HL-60 (cell line): ENCODE results near the gene DNAJB6.

Source experiments
- GABPA ChIP-seq: IDR thresholded peaks from 2 replicates; pipeline ENCODE4 v1.6.1; 2012; ENCODE audit warnings: low read depth
- POLR2AphosphoS5 ChIP-seq: IDR thresholded peaks from 2 replicates; pipeline ENCODE4 v1.6.1; 2012; ENCODE audit warnings: low read depth
- SPI1 ChIP-seq: IDR thresholded peaks from 2 replicates; pipeline ENCODE4 v1.6.1; 2012; ENCODE audit warnings: low read depth, mild to moderate bottlenecking, borderline replicate concordance
- TF ChIP-seq, protein P1 (sequence below): IDR thresholded peaks from one replicate; pipeline ENCODE4 v1.5.1; 2011; ENCODE audit warnings: low read length, control low read depth, inconsistent platforms; ENCODE audit not compliant: insufficient read depth
- TF ChIP-seq, protein P2 (sequence below): IDR thresholded peaks from 2 replicates; pipeline ENCODE4 v1.6.1; 2012; ENCODE audit warnings: low read depth; ENCODE audit not compliant: insufficient replicate concordance

DNA sequence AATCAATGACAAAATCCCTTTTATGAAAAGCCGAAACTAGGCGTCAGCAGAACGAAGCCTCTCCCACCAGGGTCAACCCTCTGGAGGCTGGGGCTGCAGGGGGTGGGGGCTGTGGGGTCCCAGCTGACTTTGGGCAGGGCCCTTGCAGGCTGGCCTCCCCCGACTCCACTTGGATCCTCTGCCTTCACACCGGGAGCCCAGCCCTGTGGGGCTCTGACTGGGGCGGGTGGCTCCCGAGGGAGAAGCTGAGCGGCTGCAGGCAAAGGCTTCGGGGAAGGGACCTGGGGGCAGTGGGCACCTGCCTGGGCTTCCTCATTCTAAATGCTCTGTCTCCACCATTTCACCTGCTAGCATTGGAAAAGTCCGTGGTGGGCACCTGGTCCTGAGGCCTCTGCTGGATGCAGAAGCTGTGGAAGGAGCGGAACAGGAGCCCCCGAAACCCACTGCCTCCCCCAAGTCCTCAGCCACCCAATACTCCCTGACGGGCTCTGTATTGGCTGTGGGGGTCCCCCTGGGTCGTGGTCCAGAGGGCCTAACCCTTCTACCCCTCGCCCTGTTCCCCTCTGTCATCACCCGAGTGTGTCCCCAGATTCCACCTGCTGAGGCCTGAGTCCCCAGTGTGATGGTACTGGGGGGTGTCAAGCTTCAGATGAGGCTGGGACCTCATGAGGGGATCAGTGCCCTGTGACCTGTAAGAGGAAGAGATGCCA is 108.6 kb downstream of the DNAJB6 start:
- TF ChIP-seq, protein P1, sequence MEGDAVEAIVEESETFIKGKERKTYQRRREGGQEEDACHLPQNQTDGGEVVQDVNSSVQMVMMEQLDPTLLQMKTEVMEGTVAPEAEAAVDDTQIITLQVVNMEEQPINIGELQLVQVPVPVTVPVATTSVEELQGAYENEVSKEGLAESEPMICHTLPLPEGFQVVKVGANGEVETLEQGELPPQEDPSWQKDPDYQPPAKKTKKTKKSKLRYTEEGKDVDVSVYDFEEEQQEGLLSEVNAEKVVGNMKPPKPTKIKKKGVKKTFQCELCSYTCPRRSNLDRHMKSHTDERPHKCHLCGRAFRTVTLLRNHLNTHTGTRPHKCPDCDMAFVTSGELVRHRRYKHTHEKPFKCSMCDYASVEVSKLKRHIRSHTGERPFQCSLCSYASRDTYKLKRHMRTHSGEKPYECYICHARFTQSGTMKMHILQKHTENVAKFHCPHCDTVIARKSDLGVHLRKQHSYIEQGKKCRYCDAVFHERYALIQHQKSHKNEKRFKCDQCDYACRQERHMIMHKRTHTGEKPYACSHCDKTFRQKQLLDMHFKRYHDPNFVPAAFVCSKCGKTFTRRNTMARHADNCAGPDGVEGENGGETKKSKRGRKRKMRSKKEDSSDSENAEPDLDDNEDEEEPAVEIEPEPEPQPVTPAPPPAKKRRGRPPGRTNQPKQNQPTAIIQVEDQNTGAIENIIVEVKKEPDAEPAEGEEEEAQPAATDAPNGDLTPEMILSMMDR = no peak
- TF ChIP-seq POLR2AphosphoS5 = no peak
- TF ChIP-seq, protein P2, sequence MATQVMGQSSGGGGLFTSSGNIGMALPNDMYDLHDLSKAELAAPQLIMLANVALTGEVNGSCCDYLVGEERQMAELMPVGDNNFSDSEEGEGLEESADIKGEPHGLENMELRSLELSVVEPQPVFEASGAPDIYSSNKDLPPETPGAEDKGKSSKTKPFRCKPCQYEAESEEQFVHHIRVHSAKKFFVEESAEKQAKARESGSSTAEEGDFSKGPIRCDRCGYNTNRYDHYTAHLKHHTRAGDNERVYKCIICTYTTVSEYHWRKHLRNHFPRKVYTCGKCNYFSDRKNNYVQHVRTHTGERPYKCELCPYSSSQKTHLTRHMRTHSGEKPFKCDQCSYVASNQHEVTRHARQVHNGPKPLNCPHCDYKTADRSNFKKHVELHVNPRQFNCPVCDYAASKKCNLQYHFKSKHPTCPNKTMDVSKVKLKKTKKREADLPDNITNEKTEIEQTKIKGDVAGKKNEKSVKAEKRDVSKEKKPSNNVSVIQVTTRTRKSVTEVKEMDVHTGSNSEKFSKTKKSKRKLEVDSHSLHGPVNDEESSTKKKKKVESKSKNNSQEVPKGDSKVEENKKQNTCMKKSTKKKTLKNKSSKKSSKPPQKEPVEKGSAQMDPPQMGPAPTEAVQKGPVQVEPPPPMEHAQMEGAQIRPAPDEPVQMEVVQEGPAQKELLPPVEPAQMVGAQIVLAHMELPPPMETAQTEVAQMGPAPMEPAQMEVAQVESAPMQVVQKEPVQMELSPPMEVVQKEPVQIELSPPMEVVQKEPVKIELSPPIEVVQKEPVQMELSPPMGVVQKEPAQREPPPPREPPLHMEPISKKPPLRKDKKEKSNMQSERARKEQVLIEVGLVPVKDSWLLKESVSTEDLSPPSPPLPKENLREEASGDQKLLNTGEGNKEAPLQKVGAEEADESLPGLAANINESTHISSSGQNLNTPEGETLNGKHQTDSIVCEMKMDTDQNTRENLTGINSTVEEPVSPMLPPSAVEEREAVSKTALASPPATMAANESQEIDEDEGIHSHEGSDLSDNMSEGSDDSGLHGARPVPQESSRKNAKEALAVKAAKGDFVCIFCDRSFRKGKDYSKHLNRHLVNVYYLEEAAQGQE = no peak
- no peak for TF ChIP-seq GABPA
- TF ChIP-seq SPI1 = no peak
